Fibroblast of pulmonary artery (primary cell): ENCODE results near the gene LRRC7.

Source experiments
- DNase-seq: peaks from one replicate; pipeline ENCODE4 v3.0.0-alpha.2; 2010; ENCODE audit warnings: low read depth
- H3K4me3 ChIP-seq: replicated peaks from 2 replicates; pipeline ENCODE4 v1.5.1; 2011; ENCODE audit warnings: low read depth, mild to moderate bottlenecking, control low read depth, low read length, moderate library complexity
- CTCF ChIP-seq: IDR thresholded peaks from 2 replicates; pipeline ENCODE4 v1.5.1; 2011; ENCODE audit warnings: mild to moderate bottlenecking, control low read depth, low read length, inconsistent platforms; ENCODE audit errors: missing control alignments

LRRC7 gene

GRCh38 chr1:69528376-69528775, 39.3 kb upstream of the LRRC7 start:
- DNase-seq = no peak
- no peak for TF ChIP-seq CTCF
- no peak overlapping the region for H3K4me3 ChIP-seq

DNA sequence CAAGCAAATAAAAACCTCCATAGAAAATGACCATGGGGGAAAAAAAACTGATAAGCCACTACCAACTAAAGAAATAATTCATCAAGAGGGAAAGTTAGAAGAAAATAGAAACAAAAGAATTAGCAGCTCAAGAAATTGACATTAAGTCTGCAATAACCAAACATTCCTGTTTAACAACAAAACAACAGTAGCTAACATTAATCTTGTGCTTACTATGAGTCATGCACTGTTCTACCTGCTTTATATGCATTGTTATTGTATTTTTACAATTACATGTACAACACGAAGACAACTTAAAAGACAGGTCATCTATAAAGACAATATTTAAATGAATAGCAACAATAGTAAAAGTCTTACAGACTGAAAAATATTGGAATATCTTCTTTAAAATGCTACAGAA, 34.4 kb upstream of the LRRC7 start:
- no peak for DNase-seq
- H3K4me3 ChIP-seq = no peak overlapping the region
- TF ChIP-seq CTCF = no peak

GRCh38 chr1:69534829-69535228, 32.9 kb upstream of the LRRC7 start:
- DNase-seq = no peak
- no peak overlapping the region for H3K4me3 ChIP-seq
- no peak for TF ChIP-seq CTCF

DNA sequence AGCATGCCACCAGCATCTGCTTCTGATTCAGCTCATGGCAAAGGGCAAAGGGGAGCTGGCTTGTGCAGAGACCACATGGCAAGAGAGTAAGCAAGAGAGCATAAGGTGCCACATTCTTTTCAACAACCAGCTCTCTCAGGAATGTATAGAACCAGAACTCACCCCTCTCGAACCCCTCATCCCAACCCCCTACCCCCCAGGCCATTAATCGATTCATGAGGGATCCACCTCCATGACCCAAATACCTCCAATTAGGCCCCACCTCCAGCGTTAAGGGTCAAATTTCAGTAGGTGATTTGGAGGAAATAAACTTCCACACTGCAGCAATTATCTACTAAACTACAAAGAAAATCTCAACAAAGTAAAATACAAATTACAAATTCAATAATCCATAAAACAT, 32.2 kb upstream of the LRRC7 start:
- no peak for DNase-seq
- TF ChIP-seq CTCF = no peak
- no peak overlapping the region for H3K4me3 ChIP-seq

GRCh38 chr1:69540052-69540451, 27.7 kb upstream of the LRRC7 start:
- H3K4me3 ChIP-seq = no peak overlapping the region
- DNase-seq = no peak
- no peak for TF ChIP-seq CTCF

GRCh38 chr1:69551476-69552324, 16.0 kb upstream of the LRRC7 start:
- no peak overlapping the region for H3K4me3 ChIP-seq
- TF ChIP-seq CTCF = no peak
- DNase-seq = no peak

- no peak for TF ChIP-seq CTCF
- DNase-seq = no peak
- H3K4me3 ChIP-seq = no peak overlapping the region
Observed at GRCh38 chr1:69553726-69554125, 14.0 kb upstream of the LRRC7 start.
